Kidney glomerular epithelial cell (primary cell): Measurements from ENCODE around the gene PDLIM5.

Source experiments
- DNase-seq: peaks from one replicate; lab custom pipeline; 2025; lab: John Stamatoyannopoulos, UW

The PDLIM5 gene

GRCh38 chr4:94701631-94702300 lies 250.0 kb downstream of the PDLIM5 start:
- DNase-seq, result no peak

- no peak for DNase-seq
Measured at GRCh38 chr4:94711635-94712034, 259.9 kb downstream of the PDLIM5 start.

- no peak for DNase-seq
Measured at GRCh38 chr4:94714365-94715160, 262.8 kb downstream of the PDLIM5 start.

- DNase-seq, result no peak
Measured at GRCh38 chr4:94715726-94716125, 264.0 kb downstream of the PDLIM5 start.
